HG02885 (cell line): Measurements from ENCODE around the gene CPXM2.
"Not testable (repeated sequence)": the region's sequence is repeated elsewhere in the genome, so short reads cannot be mapped to it uniquely, and the experiment has no call there.

ENCODE experiments used
- ATAC-seq: cut with Tn5 transposase; IDR thresholded peaks from one replicate; pipeline ENCODE4 v1.9.1; 2021; ENCODE audit warnings: mild to moderate bottlenecking; ENCODE audit not compliant: unreplicated experiment, poor library complexity

The CPXM2 gene

GRCh38 chr10:123747426-123747825, 144.2 kb downstream of the CPXM2 start:
- no peak for ATAC-seq

- no peak for ATAC-seq
Observed at GRCh38 chr10:123746942-123747341, 144.7 kb downstream of the CPXM2 start.

GRCh38 chr10:123746520-123746919, 145.1 kb downstream of the CPXM2 start:
- ATAC-seq, result no peak

GRCh38 chr10:123746061-123746460, 145.5 kb downstream of the CPXM2 start:
- no peak for ATAC-seq

- ATAC-seq, result no peak
Observed at GRCh38 chr10:123744224-123744536, 147.4 kb downstream of the CPXM2 start.

- ATAC-seq, result no peak
Observed at GRCh38 chr10:123743441-123744223, 148.0 kb downstream of the CPXM2 start.

- no peak for ATAC-seq
Observed at GRCh38 chr10:123742751-123743440, 148.7 kb downstream of the CPXM2 start.

- no peak for ATAC-seq
Observed at GRCh38 chr10:123741711-123742110, 149.9 kb downstream of the CPXM2 start.

- no peak for ATAC-seq
Observed at GRCh38 chr10:123741146-123741545, 150.5 kb downstream of the CPXM2 start.

- ATAC-seq, result not testable (repeated sequence)
Observed at GRCh38 chr10:123736917-123737316, 154.7 kb downstream of the CPXM2 start.

- no peak for ATAC-seq
Observed at GRCh38 chr10:123729523-123729922, 162.1 kb downstream of the CPXM2 start.

GRCh38 chr10:123726836-123727235, 164.8 kb downstream of the CPXM2 start:
- ATAC-seq, result no peak

- ATAC-seq, result no peak
Observed at GRCh38 chr10:123726381-123726780, 165.2 kb downstream of the CPXM2 start.

- no peak for ATAC-seq
Observed at GRCh38 chr10:123724747-123725146, 166.9 kb downstream of the CPXM2 start.

- ATAC-seq, result no peak
Observed at GRCh38 chr10:123722351-123722750, 169.3 kb downstream of the CPXM2 start.

- no peak for ATAC-seq
Observed at GRCh38 chr10:123721441-123722049, 170.1 kb downstream of the CPXM2 start.

- no peak for ATAC-seq
Observed at GRCh38 chr10:123720536-123720935, 171.1 kb downstream of the CPXM2 start.

- ATAC-seq, result no peak
Observed at GRCh38 chr10:123718544-123719060, 173.0 kb downstream of the CPXM2 start.

GRCh38 chr10:123717336-123717735, 174.3 kb downstream of the CPXM2 start:
- no peak for ATAC-seq

GRCh38 chr10:123715546-123715945, 176.1 kb downstream of the CPXM2 start:
- ATAC-seq, result no peak

GRCh38 chr10:123706236-123706635, 185.4 kb downstream of the CPXM2 start:
- no peak for ATAC-seq
